CD4-positive, alpha-beta T cell treated with Interferon alpha-2 for 1 hour (primary cell): Measurements from ENCODE around the gene IL10.
A peak's percentile ranks its signal among the peaks of the same experiment; 100 is the strongest.
"Not testable (repeated sequence)": the region's sequence is repeated elsewhere in the genome, so short reads cannot be mapped to it uniquely, and the experiment has no call there.

ENCODE experiments used
- DNase-seq, 2 donors: peaks; one replicate each; pipeline ENCODE4 v3.0.0-alpha.2; 2020 to 2022

The IL10 gene

GRCh38 chr1:206762741-206763364 is 9.4 kb downstream of the IL10 start:
- not testable (repeated sequence) for DNase-seq

GRCh38 chr1:206761159-206761768 is 11.0 kb downstream of the IL10 start:
- no peak for DNase-seq

GRCh38 chr1:206760590-206760989 is 11.7 kb downstream of the IL10 start:
- DNase-seq, result no peak

- peak in 1 of 2 donors; percentile 67 for DNase-seq
Observed at GRCh38 chr1:206757524-206758266, 14.6 kb downstream of the IL10 start.

GRCh38 chr1:206754011-206754410 is 18.3 kb downstream of the IL10 start:
- DNase-seq, result no peak

GRCh38 chr1:206753141-206753540 is 19.2 kb downstream of the IL10 start:
- no peak for DNase-seq

- DNase-seq, result no peak
Observed at GRCh38 chr1:206752481-206752880, 19.8 kb downstream of the IL10 start.

GRCh38 chr1:206751891-206752290 is 20.4 kb downstream of the IL10 start:
- DNase-seq, result no peak

GRCh38 chr1:206748348-206749030 is 23.8 kb downstream of the IL10 start:
- DNase-seq, result no peak

GRCh38 chr1:206745301-206745700 is 27.0 kb downstream of the IL10 start:
- no peak for DNase-seq

- DNase-seq, result no peak
Observed at GRCh38 chr1:206744683-206745082, 27.6 kb downstream of the IL10 start.

GRCh38 chr1:206742719-206743383 is 29.4 kb downstream of the IL10 start:
- no peak for DNase-seq

- DNase-seq, result no peak
Observed at GRCh38 chr1:206741142-206741701, 31.1 kb downstream of the IL10 start.

GRCh38 chr1:206739411-206740076 is 32.8 kb downstream of the IL10 start:
- peak in 1 of 2 donors; percentile 33 for DNase-seq

- DNase-seq, result no peak
Observed at GRCh38 chr1:206738370-206739366, 33.6 kb downstream of the IL10 start.

GRCh38 chr1:206737729-206738201 is 34.5 kb downstream of the IL10 start:
- DNase-seq, result no peak

- peak; percentile 64 to 76 for DNase-seq
Observed at GRCh38 chr1:206736878-206737728, 35.2 kb downstream of the IL10 start.

GRCh38 chr1:206735553-206736031 is 36.7 kb downstream of the IL10 start:
- DNase-seq, result no peak

GRCh38 chr1:206734499-206735142 is 37.7 kb downstream of the IL10 start:
- peak; percentile 70 to 80 for DNase-seq
